Measurements from ENCODE around the gene AQP1. TPM values are rescaled to one million over a fixed set of nuclear protein-coding genes. Genes with fewer than 3 reads are reported as not detected.

AQP1 gene
- total and polyA plus RNA-seq, 2 donors (not counting 1 experiment from before 2014, with no cell fraction given): not detected

DNA sequence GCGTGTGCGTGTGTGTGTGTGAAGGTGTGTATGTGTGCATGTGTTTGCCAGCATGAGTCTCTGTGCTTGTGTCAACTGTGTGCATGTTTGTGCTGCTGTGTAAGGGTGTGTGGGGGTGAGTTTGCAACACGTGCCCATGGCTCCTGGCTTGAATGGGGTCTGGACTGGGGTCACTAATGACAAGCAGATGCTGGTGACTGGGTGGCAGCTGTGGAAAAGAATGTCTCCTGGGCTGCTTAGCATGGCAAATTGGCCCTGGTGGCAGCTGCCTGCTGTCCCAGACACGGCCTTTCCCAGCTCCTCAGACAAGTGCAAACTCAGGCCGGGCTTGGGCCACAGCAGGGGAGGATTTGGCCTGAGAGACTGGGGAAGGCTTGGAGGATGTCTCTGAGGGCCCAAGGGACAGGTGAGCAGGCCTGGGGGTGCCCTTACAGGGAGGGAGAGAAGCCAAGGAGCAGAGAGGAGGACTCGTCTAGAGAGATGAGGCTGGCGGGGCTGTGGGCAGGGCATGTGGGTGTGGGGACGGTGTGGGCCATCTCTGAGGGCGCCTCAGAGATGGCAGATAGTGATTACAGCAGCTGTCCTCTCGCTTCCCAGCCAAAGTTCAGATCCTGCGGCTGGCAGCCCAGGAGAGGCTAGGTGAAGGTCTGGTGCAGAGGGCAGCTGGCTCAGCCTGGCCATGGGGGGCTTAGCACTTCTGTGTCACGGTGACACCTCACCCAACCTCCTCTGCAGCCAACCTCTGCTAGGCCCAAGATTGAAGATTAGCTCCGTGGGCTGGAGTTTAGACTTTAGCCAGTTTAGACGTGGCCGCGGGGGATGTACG is 1.5 kb downstream of the AQP1 start:
- Histone ChIP-seq H3K27ac (ENCODE audit: low read length in 2 of 2) (no peak overlapping the region), H3K27me3 (replicated peaks in 1 of 4; ENCODE audit: control extremely low read depth in 1 of 4, control insufficient read depth in 3 of 4, insufficient read depth in 4 of 4, low read length in 3 of 4) (no peaks in the 10 kb centered on the region), H3K9ac (ENCODE audit: low read length) (no peak overlapping the region), H3K4me2 (replicated peaks; ENCODE audit: low read depth, low read length, poor library complexity, severe bottlenecking) (no peak overlapping the region), H3K4me3 (ENCODE audit: control extremely low read depth in 1 of 5, extremely low read depth in 1 of 5, insufficient read depth in 1 of 5, low read depth in 2 of 5, low read length in 4 of 5) (no peak overlapping the region), H4K20me1 (ENCODE audit: control insufficient read depth, insufficient read depth, low read length, poor library complexity, severe bottlenecking) (no peaks in the 10 kb centered on the region), H3K36me3 (replicated peaks in 1 of 2; ENCODE audit: control extremely low read depth in 1 of 2, control insufficient read depth in 1 of 2, extremely low read depth in 1 of 2, insufficient read depth in 2 of 2, low read length in 1 of 2) (no peaks in the 10 kb centered on the region), H2AFZ (ENCODE audit: insufficient read depth, low read depth, low read length, poor library complexity, severe bottlenecking) (no peak overlapping the region), H3K79me2 (ENCODE audit: control insufficient read depth, insufficient read depth, low read length) (no peaks in the 10 kb centered on the region), H3K4me1 (ENCODE audit: control insufficient read depth in 2 of 2, insufficient read depth in 2 of 2, low read length in 2 of 2) (no peaks in the 10 kb centered on the region), H3K9me3 (ENCODE audit: control extremely low read depth in 1 of 3, control insufficient read depth in 2 of 3, insufficient read depth in 1 of 3, low read length in 2 of 3) (no peaks in the 10 kb centered on the region)
- POLR2A ChIA-PET: no interaction called here
- TF ChIP-seq, protein P1, sequence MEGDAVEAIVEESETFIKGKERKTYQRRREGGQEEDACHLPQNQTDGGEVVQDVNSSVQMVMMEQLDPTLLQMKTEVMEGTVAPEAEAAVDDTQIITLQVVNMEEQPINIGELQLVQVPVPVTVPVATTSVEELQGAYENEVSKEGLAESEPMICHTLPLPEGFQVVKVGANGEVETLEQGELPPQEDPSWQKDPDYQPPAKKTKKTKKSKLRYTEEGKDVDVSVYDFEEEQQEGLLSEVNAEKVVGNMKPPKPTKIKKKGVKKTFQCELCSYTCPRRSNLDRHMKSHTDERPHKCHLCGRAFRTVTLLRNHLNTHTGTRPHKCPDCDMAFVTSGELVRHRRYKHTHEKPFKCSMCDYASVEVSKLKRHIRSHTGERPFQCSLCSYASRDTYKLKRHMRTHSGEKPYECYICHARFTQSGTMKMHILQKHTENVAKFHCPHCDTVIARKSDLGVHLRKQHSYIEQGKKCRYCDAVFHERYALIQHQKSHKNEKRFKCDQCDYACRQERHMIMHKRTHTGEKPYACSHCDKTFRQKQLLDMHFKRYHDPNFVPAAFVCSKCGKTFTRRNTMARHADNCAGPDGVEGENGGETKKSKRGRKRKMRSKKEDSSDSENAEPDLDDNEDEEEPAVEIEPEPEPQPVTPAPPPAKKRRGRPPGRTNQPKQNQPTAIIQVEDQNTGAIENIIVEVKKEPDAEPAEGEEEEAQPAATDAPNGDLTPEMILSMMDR (IDR thresholded peaks at IDR 0.05): no peak
- no peak for TF ChIP-seq EZH2 (IDR thresholded peaks at IDR 0.05; ENCODE audit: borderline replicate concordance, insufficient read depth, low read depth, low read length, poor library complexity, severe bottlenecking)
- peaks cover 5% of the 10 kb centered on the region for H3K27me3 Mint-ChIP-seq
- H3K4me1 Mint-ChIP-seq: no peaks in the 10 kb centered on the region
- no peak for ATAC-seq (ENCODE audit: low read depth)
- 92% methylated on average over 17 of the region's 17 CpGs for WGBS (ENCODE audit: insufficient coverage)
- DNase-seq: no peak
- no peaks in the 10 kb centered on the region for H3K9me3 Mint-ChIP-seq (ENCODE audit: insufficient read depth)
- intact Hi-C loops (cut with micrococcal nuclease): no loop called here
- CTCF ChIA-PET: interaction anchor here (1.4 kb wide), 1 partner anchor 26 kb away, joined by 4 read pairs; no protein-coding TSS in a partner anchor
- no peak overlapping the region for H3K4me3 Mint-ChIP-seq
- H3K27ac Mint-ChIP-seq: no peak overlapping the region

DNA sequence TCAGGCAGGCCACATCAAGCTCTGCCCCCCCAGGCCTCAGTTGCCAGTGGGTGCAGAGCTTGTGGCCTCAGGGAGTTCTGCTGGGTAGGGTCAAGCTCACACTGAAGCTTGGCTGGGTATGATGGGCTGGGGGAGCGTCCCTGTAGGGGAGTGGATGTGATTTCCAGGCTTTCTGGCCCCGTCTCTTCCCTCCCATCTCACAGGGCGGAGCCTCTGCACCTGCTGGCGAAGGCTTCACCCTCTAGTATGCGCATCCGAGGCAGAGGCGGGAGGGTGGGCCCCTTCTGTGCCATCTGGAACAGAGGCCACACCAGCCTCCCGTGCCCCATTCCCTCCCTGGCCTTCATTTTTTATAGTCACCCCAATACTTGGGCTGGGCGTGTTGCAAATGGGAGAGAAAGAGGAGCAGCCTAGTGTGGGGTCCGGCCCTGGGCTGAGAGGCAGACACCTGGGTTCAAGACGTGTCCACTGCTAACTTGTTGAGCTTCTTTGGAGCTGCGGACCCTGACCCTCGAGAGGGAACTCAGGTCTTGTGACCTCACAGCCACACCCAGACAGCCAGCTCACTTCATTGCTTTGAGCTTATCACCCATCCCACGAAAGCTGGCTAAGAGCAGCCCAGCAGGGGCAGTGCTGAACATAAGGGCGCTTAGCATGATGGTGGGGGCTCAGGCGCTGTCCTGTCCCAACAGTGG is 2.3 kb downstream of the AQP1 start:
- no peaks in the 10 kb centered on the region for H3K4me1 ChIP-seq (ENCODE audit: control insufficient read depth in 2 of 2, insufficient read depth in 2 of 2, low read length in 2 of 2)
- POLR2A ChIA-PET: no interaction called here
- no peak overlapping the region for H3K4me2 ChIP-seq (replicated peaks; ENCODE audit: low read depth, low read length, poor library complexity, severe bottlenecking)
- no peaks in the 10 kb centered on the region for H3K4me1 Mint-ChIP-seq
- no peak for TF ChIP-seq EZH2 (IDR thresholded peaks at IDR 0.05; ENCODE audit: borderline replicate concordance, insufficient read depth, low read depth, low read length, poor library complexity, severe bottlenecking)
- TF ChIP-seq, protein P1 (IDR thresholded peaks at IDR 0.05): no peak
- no peaks in the 10 kb centered on the region for H3K27me3 ChIP-seq (replicated peaks in 1 of 4; ENCODE audit: control extremely low read depth in 1 of 4, control insufficient read depth in 3 of 4, insufficient read depth in 4 of 4, low read length in 3 of 4)
- no peaks in the 10 kb centered on the region for H3K9me3 Mint-ChIP-seq (ENCODE audit: insufficient read depth)
- H3K4me3 ChIP-seq (ENCODE audit: control extremely low read depth in 1 of 5, extremely low read depth in 1 of 5, insufficient read depth in 1 of 5, low read depth in 2 of 5, low read length in 4 of 5): no peak overlapping the region
- DNase-seq: no peak
- H3K9me3 ChIP-seq (ENCODE audit: control extremely low read depth in 1 of 3, control insufficient read depth in 2 of 3, insufficient read depth in 1 of 3, low read length in 2 of 3): no peaks in the 10 kb centered on the region
- CTCF ChIA-PET: interaction anchor here (1.4 kb wide), 1 partner anchor 25 kb away, joined by 4 read pairs; no protein-coding TSS in a partner anchor
- no peak overlapping the region for H3K9ac ChIP-seq (ENCODE audit: low read length)
- no peak overlapping the region for H3K4me3 Mint-ChIP-seq
- ATAC-seq (ENCODE audit: low read depth): no peak
- 87% methylated on average over 14 of the region's 16 CpGs for WGBS (ENCODE audit: insufficient coverage)
- no peak overlapping the region for H3K27ac Mint-ChIP-seq
- no peak overlapping the region for H3K27ac ChIP-seq (ENCODE audit: low read length in 2 of 2)
- no peaks in the 10 kb centered on the region for H4K20me1 ChIP-seq (ENCODE audit: control insufficient read depth, insufficient read depth, low read length, poor library complexity, severe bottlenecking)
- H2AFZ ChIP-seq (ENCODE audit: insufficient read depth, low read depth, low read length, poor library complexity, severe bottlenecking): no peak overlapping the region
- H3K27me3 Mint-ChIP-seq: peaks cover 5% of the 10 kb centered on the region
- intact Hi-C loops (cut with micrococcal nuclease): no loop called here
- no peaks in the 10 kb centered on the region for H3K36me3 ChIP-seq (replicated peaks in 1 of 2; ENCODE audit: control extremely low read depth in 1 of 2, control insufficient read depth in 1 of 2, extremely low read depth in 1 of 2, insufficient read depth in 2 of 2, low read length in 1 of 2)
- no peaks in the 10 kb centered on the region for H3K79me2 ChIP-seq (ENCODE audit: control insufficient read depth, insufficient read depth, low read length)
